SIG-M5 treated with dmso at 0.1 percent for 504 hours (cell line): ENCODE data around the gene CD151.

ENCODE experiments used
- DNase-seq: peaks from one replicate; lab custom pipeline; 2025; ENCODE audit not compliant: unreplicated experiment; lab: John Stamatoyannopoulos, UW

CD151 gene

DNA sequence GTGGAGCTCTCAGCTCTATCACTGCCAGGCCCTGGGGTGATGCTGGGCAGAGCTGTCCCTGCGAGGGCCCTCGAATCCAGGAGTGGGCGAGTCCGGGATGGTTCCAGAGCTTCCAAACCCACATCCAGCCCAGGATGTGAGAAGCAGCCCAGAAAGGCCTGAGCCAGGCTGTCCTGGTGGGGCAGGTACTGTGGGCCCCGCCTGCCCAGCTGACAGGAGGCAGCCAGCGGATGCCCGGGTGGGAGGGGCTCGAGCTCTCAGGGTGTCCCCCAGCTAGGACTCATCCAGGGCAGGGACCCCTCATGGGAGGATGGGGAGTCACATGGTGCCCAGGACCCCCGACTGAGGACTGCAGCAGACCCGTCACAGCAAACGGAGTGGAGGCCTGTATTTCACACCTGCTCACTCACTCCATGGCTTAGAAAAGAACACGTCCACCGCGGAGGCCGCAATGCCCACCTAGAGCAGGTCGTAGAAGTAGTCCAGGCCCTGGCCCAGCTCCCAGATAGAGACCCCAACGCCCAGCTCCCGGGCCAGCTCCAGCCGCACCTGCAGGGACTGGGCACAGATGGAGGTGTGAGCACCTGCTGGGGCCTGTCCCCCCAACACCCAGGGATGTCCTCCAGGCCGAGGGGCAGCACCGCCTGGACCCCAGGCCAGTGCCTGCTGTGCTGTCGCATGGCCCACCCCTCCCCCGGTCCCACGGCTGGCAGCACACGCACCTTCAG is 36.8 kb downstream of the CD151 start:
- no peak for DNase-seq

DNA sequence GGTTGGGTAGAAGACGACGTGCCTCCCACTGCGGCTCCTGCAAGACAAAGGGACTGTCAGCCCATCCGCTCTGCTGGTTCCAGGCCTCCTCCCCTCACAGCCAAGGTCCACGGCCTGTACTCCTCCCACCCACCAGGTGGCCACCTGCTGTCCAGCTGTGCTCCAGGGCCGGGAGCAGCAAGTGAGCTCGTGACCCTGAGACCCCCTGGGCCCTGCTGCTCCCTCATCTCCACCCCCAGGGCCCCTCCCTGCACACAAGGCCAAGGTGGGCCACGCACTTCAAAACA is 37.3 kb downstream of the CD151 start:
- DNase-seq: no peak

DNA sequence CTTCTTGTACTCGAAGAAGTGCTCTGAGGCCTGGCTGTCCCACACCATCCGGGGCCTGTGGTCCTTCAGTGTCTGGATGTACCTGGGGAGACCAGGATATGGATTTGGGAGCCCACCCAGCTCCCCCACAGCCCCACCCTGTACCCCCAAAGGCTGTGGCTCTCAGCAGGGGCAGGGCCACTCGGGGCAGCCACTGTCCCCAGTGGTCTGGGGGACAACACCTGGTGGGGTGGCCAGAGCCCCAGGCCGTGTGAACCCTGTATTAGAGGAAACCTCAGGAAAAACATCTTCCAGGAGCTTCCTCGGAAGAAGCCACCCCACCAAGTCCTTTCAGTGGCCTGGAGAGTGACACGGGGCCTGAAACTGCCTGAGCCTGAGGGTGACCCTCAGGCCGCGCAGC is 37.7 kb downstream of the CD151 start:
- no peak for DNase-seq

DNA sequence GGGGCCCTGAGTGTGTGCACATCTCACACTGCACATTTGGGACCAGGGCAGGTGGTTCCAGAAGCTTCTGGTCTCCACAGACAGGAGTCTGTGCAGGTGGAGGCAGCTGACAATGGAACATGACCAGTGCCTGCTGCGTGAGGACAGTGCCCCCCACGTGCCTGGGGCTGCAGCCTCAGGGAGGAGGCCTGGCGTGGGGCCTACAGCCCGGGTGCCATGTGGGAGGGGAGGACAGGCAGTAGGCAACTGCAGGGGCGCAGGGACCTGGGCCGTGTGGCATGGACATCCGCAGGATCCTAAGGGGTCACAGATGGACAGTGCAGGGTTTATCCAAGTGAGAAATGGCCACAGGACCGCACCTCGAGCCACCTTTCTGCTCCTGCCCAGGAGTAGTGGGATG is 38.7 kb downstream of the CD151 start:
- DNase-seq: no peak

DNA sequence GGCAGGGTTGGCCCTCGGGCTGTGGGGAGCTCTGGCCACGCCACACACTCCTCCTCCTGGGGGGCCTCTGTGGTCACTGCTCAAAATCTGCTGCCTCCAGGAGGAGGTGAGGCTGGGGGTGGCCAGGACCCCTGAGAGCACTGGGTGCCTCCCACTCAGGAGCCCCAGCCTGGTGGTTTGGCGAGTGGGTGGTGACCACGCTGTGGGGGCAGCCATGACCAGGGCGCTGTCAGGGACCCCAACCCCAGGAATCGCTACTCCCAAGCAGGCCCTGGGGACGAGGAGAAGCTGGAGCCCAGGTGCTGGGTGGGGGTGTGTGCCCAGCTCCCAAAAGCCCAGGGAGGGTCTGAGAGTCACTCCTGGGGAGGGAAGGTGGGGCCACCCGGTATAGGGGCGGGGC is 40.0 kb downstream of the CD151 start:
- no peak for DNase-seq

DNA sequence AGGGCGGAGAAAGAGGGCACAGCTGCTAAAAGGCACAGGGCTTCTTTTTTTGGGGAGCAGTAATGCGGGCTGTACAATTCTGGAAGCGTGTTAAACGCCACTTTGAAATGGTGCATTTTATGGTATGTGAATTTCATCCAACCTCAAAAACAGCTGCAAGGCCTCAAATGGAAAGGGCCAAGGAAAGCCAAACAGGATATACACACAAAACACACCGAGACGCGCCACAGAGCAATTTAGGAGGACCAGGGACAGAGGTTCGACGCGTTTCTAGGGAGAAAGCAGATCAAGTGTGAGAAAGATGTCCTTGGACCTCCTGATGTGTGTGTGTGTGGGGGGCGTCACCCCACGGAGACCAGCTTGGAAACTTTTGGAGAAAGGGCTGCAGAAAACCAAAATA is 41.0 kb downstream of the CD151 start:
- DNase-seq: no peak

DNA sequence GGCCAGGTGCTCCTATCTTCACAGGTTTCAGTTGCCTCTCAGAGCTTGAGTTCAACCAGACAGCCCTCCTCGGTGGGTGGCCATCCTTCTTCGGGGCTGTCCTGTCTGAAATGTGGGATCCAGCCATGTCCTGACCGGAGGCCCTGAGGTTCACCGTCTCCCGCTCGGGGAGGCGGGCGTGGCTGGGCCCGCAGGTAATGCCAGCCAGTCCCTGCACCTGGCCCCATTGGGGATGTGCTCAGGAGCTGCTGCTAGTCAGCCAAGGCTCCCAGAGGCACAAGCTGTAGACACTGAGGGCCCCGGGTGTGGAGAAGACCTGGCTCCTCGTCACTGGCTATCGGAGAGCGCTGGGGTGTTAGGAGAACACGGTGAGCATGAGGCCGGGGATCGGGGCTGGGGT is 42.5 kb downstream of the CD151 start:
- DNase-seq: no peak

DNA sequence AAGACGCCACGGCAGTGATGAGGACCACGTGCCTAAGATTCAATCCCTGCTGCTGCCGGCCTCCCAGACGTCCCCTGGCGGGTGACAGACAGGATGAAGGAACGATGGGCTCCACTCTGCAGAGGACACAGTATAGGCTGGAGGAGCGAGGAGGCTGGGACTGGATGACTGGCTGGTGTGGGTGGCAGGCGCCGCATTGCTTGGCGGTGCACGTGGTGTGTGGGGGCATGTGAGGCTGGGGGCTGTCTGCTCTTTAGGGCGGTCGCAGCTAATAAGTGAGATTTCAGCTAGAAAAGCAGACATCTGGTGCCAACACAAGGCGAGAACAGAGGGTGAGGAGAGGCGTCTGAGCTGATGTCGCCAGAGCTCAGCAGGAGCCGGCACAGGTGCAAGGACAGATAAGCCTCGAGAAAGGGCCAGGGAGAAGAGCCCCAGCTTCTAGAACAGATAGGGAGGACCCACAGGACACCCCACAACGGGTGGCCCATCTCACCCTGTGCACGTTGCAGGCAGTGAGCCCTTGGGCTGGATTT is 43.1 kb downstream of the CD151 start:
- DNase-seq: no peak

DNA sequence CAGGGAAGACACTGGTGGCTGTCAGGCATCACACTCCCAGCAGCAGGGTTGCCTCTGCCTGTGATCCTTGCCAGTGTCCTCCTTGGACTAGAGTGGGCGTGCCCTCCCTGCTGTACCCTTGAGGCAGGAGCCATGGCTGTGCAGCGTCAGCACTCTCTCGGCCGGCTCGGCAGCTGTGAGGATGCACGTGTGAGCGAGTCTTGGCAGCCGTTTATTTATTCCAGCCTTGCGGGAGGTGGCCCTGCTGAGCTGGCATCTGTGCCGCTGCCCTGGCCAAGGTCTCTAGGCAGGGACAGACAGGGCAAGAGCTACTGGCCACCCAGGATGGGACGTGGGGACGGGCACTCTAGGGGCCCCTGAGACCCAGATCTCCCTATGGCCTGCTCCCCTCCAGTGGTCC is 43.8 kb downstream of the CD151 start:
- DNase-seq: no peak

DNA sequence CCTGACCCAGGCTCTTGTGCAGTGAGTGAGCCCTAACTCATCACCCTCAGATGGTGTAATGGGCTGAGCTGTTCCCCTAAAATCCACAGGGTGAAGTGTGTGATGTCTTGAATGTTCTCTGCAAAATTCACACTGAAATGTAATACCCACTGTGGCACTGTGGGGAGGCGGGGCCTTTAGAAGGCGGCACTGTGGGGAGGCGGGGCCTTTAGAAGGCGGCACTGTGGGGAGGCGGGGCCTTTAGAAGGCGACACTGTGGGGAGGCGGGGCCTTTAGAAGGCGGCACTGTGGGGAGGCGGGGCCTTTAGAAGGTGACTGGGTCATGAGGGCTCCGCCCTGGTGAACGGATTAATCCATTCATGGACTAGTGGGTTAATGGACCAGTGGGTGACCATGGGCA is 44.8 kb downstream of the CD151 start:
- no peak for DNase-seq

DNA sequence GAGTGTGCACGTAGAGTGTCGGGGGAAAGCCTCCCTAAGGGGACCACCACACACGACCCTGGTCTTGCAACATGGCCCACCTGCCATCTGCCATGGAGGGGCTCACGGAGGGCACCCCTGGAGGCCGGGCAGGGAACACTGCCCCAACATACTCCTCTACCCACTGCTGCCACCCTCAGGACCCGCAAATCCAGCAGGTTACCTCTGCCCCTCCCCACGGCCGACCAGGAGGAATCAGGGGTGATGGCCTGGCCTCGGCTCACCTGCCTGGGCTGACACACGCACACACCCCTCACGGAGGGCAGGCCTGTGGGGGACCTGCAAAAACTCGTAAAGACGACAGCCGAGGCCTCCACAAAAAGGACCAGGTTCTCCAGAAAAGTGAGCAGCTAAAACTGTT is 47.7 kb downstream of the CD151 start:
- no peak for DNase-seq

DNA sequence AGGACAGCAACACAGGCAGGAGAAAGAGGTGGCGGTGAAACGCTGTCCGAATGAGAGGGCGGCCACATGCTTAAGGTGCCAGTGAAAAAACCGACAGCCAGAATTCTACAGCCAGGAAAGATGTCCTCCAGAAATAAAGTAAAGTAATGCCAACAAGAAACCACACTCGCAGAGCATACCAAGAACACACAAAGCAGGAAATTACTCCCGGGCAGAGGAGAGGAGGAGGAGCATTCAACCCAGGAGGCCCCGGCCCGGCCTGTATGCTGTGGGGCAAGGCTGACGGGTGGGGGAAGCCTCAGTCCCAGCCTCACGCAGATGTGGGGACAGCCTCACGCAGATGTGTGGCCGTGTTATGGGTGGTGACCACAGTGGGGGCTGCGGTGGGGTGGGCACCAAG is 49.8 kb downstream of the CD151 start:
- no peak for DNase-seq

DNA sequence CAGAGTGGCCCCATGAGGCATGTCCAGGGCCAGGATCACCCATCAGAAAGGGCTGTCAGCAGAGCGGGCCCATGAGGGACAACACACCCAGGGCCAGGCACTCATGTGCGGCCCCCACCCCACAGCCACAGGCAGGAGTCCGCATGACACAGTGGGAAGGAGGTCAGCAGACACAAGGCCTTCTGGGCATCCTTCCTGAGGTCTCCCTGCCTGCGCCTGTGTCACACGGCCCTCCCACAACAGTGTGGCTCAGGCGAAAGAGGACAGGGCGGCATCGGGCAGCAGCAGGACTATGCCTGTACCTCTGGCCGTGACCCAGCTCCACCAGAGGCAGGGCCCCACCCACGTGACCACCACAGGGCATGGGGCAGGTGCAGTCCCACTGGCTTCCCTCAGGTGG is 50.8 kb downstream of the CD151 start:
- DNase-seq: no peak

DNA sequence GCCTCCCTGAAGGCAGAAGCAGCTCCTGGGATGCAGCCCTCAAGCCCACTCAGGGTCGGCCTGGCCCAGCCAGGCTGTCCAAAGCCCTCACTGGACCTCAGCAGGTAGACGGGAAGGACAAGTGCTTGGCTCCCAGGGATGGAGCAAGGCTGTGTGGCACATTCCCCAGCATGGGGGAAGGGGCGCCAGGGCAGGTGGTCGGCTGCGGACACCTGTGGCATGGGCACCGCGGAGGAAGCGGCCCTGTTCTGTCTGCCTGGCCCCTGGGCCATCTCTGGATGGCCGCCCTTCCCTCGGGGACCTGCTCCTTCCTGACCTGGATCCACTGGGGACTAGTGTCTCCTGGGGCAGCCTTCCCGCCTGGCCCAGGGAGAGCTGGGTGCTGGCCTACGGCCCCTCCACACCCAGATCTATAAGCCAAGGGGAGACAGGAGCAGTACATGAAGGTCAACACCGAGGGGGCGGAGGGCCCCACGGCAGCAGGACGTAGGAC is 51.9 kb downstream of the CD151 start:
- no peak for DNase-seq

DNA sequence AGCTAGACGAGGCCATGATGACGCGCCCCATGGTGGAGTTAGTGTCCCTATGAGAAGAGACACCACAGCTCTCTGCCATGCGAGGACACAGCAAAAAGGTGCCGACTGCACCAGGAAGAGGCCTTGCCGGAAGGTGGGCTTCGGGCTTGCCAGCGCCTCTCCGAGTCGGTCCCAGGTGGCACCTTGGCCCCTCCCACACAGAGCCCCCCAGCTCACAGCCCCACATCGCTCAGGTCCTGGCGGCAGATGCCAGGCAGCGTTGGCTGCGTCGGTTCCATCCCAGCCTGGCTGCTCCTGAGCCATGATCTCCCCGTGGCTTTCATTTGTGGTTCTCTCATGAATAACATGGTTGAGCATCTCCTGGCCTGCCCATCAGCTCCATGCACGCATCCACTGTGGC is 53.8 kb downstream of the CD151 start:
- no peak for DNase-seq

DNA sequence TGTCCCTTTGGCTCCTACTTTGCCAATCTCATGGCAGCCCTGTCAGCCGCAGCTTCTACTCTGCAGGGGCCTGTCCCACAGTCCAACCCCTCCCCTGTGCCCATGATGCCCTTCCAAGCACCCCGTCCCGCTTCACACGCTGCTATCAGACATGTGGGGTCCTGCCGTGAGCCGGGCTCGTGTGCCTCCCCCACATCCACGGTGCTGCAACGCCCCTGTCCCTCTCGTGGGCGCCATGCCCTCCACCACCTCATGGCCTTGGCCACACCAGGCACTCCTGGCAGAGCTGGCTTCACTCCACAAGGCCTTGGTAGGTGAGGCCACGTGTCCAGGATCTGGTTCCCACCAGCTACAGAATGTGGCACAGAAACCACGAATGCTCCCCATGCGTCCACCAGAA is 54.8 kb downstream of the CD151 start:
- no peak for DNase-seq
